ENCODE data around the gene CRYBA2. TPM values are rescaled to one million over a fixed set of nuclear protein-coding genes. Genes with fewer than 3 reads are reported as not detected.

Gene CRYBA2
- total and polyA plus RNA-seq, 3 donors from 2014 or later = 0.56 to 2.9 (median 2.7) TPM

- H3K4me3 ChIP-seq = no peak overlapping the region
- no peak overlapping the region for H3K27ac ChIP-seq
- H3K36me3 ChIP-seq (ENCODE audit: low read depth, missing control alignments) = no peaks in the 10 kb centered on the region
- WGBS, 2 donors = 28 to 38% methylated on average over 8 to 9 of the region's 9 CpGs
- no peak for DNase-seq
- no peaks in the 10 kb centered on the region for H3K9me3 ChIP-seq
- intact Hi-C loops (cut with DNase I; ENCODE audit: low total_unique reads) = no loop called here
- no peak for TF ChIP-seq CTCF (IDR thresholded peaks at IDR 0.05)
- no peak for TF ChIP-seq POLR2A (IDR thresholded peaks at IDR 0.05)
- H3K27me3 ChIP-seq = no peaks in the 10 kb centered on the region
- peaks cover 17% of the 10 kb centered on the region for H3K4me1 ChIP-seq
Measured at GRCh38 chr2:218999881-219000568, 6.8 kb upstream of the CRYBA2 start.

GRCh38 chr2:218999021-218999880 is 6.0 kb upstream of the CRYBA2 start:
- no peaks in the 10 kb centered on the region for H3K36me3 ChIP-seq (ENCODE audit: low read depth, missing control alignments)
- no peak overlapping the region for H3K27ac ChIP-seq
- no peak for DNase-seq
- no peaks in the 10 kb centered on the region for H3K27me3 ChIP-seq
- intact Hi-C loops (cut with DNase I; ENCODE audit: low total_unique reads) = no loop called here
- 65 to 66% methylated on average over 7 to 10 of the region's 10 CpGs for WGBS, 2 donors
- H3K4me1 ChIP-seq = peaks cover 17% of the 10 kb centered on the region
- no peaks in the 10 kb centered on the region for H3K9me3 ChIP-seq
- no peak for TF ChIP-seq CTCF (IDR thresholded peaks at IDR 0.05)
- TF ChIP-seq POLR2A (IDR thresholded peaks at IDR 0.05) = no peak
- H3K4me3 ChIP-seq = no peak overlapping the region

- TF ChIP-seq CTCF (IDR thresholded peaks at IDR 0.05) = no peak
- TF ChIP-seq POLR2A (IDR thresholded peaks at IDR 0.05) = no peak
- Histone ChIP-seq H3K9me3 (no peaks in the 10 kb centered on the region), H3K27ac (no peak overlapping the region), H3K4me3 (no peak overlapping the region), H3K36me3 (ENCODE audit: low read depth, missing control alignments) (no peaks in the 10 kb centered on the region), H3K27me3 (no peaks in the 10 kb centered on the region), H3K4me1 (peaks cover 23% of the 10 kb centered on the region)
- 73 to 88% methylated on average over 12 of the region's 12 CpGs for WGBS, 2 donors
- intact Hi-C loops (cut with DNase I; ENCODE audit: low total_unique reads) = no loop called here
- DNase-seq = no peak
Measured at GRCh38 chr2:218998414-218999002, 5.3 kb upstream of the CRYBA2 start.

- intact Hi-C loops (cut with DNase I; ENCODE audit: low total_unique reads) = no loop called here
- no peak overlapping the region for H3K27ac ChIP-seq
- no peak for TF ChIP-seq CTCF (IDR thresholded peaks at IDR 0.05)
- TF ChIP-seq POLR2A (IDR thresholded peaks at IDR 0.05) = no peak
- no peak for DNase-seq
- no peaks in the 10 kb centered on the region for H3K9me3 ChIP-seq
- WGBS, 2 donors = 61% methylated on average over 2 of the region's 2 CpGs; no CpG with 5 or more reads in 1 of the 2 donors
- H3K4me3 ChIP-seq = no peak overlapping the region
- H3K36me3 ChIP-seq (ENCODE audit: low read depth, missing control alignments) = no peaks in the 10 kb centered on the region
- H3K27me3 ChIP-seq = no peaks in the 10 kb centered on the region
- peaks cover 25% of the 10 kb centered on the region for H3K4me1 ChIP-seq
Measured at GRCh38 chr2:218997731-218998130, 4.5 kb upstream of the CRYBA2 start.
